Endothelial cell (in vitro differentiated cells): ENCODE results near the gene UTP20. TPM values are rescaled to one million over a fixed set of nuclear protein-coding genes. Genes with fewer than 3 reads are reported as not detected.

Source experiments
- DNase-seq: peaks from one replicate; pipeline ENCODE4 v3.0.0; 2021; ENCODE audit warnings: low spot score
- H3K27ac Mint-ChIP-seq: one replicate; pipeline ENCODE4 v1.8.0; 2021; ENCODE audit warnings: mixed read lengths, inconsistent platforms; ENCODE audit not compliant: unreplicated experiment
- H3K27me3 Mint-ChIP-seq: one replicate; pipeline ENCODE4 v1.8.0; 2021; ENCODE audit warnings: mild to moderate bottlenecking, moderate library complexity, mixed read lengths, inconsistent platforms; ENCODE audit not compliant: unreplicated experiment
- H3K36me3 Mint-ChIP-seq: one replicate; pipeline ENCODE4 v1.8.0; 2021; ENCODE audit warnings: mild to moderate bottlenecking, low read depth, mixed read lengths, inconsistent platforms; ENCODE audit not compliant: unreplicated experiment
- H3K4me1 Mint-ChIP-seq: one replicate; pipeline ENCODE4 v1.8.0; 2021; ENCODE audit warnings: mild to moderate bottlenecking, mixed read lengths, inconsistent platforms; ENCODE audit not compliant: unreplicated experiment
- H3K4me3 Mint-ChIP-seq: one replicate; pipeline ENCODE4 v1.8.0; 2021; ENCODE audit warnings: mild to moderate bottlenecking, mixed read lengths, inconsistent platforms; ENCODE audit not compliant: unreplicated experiment
- H3K9me3 Mint-ChIP-seq: one replicate; pipeline ENCODE4 v1.8.0; 2021; ENCODE audit warnings: mixed read lengths, inconsistent platforms; ENCODE audit not compliant: unreplicated experiment
- total RNA-seq: library from RNA; stranded (reverse); fragmentation: NEBNext Ultra II Directional; extraction: Animal tissue kit (Norgen Biotek cat#: 25700); gene quantifications from one replicate; pipeline ENCODE4 v1.2.1, GENCODE V29; 2021; ENCODE audit not compliant: unreplicated experiment
- TF ChIP-seq, protein P1 (sequence below): fragments of 200-600 bp; sonication (generic); IDR thresholded peaks from one replicate; pipeline ENCODE4 v1.5.0; 2021; ENCODE audit warnings: antibody characterized with exemption; ENCODE audit not compliant: unreplicated experiment

Gene UTP20
- total RNA-seq, 1 donor from 2014 or later: 12.3 TPM

DNA sequence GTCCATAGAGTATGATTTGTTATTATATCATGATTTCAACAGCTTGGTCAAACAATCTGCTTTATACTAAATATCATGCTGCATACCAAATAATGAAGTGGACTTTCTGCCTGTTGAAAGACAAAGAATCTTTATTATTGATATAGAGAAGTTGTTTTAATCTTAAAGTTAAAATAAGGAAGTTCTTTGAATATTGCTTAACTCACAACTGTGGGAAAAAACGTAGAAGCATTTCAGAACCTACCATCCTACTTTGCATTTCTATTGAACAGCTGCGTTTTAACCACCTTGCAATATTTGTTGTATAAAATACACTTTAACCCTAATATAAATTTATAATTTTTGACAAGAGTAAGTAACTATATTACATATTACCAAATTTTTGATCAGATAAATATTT lies 150.6 kb downstream of the UTP20 start:
- DNase-seq: no peak
- TF ChIP-seq, protein P1, sequence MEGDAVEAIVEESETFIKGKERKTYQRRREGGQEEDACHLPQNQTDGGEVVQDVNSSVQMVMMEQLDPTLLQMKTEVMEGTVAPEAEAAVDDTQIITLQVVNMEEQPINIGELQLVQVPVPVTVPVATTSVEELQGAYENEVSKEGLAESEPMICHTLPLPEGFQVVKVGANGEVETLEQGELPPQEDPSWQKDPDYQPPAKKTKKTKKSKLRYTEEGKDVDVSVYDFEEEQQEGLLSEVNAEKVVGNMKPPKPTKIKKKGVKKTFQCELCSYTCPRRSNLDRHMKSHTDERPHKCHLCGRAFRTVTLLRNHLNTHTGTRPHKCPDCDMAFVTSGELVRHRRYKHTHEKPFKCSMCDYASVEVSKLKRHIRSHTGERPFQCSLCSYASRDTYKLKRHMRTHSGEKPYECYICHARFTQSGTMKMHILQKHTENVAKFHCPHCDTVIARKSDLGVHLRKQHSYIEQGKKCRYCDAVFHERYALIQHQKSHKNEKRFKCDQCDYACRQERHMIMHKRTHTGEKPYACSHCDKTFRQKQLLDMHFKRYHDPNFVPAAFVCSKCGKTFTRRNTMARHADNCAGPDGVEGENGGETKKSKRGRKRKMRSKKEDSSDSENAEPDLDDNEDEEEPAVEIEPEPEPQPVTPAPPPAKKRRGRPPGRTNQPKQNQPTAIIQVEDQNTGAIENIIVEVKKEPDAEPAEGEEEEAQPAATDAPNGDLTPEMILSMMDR: no peak
- Mint-ChIP-seq H3K27ac (no peak overlapping the region), H3K36me3 (no peaks in the 10 kb centered on the region), H3K27me3 (no peaks in the 10 kb centered on the region), H3K4me1 (no peaks in the 10 kb centered on the region), H3K9me3 (no peaks in the 10 kb centered on the region), H3K4me3 (no peak overlapping the region)

DNA sequence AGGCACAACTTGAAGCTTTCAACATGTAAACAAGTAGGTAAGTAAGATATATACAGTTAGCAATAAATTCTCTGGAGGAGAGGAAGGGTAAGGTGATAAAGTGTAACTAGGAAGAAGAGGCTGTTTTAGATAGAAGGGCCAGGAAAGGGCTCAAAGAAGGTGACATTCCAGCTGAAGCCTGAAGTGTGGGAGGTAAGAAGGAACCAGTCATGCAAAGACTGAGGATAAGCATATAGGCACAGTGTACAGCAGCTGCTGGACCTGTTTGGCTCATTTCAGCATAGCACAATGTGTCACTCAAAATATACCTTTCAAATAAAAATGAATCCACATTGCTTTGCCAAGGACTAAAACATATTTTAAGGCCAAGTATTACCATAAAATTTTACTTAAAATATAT lies 156.2 kb downstream of the UTP20 start:
- TF ChIP-seq, protein P1: no peak
- Mint-ChIP-seq H3K4me3 (no peak overlapping the region), H3K4me1 (no peaks in the 10 kb centered on the region), H3K27ac (no peak overlapping the region), H3K36me3 (no peaks in the 10 kb centered on the region), H3K27me3 (no peaks in the 10 kb centered on the region), H3K9me3 (no peaks in the 10 kb centered on the region)
- DNase-seq: no peak

Other genes with a start within 250 kb of the UTP20 start
- not detected for gene SLC5A8, start 69.9 kb upstream of the UTP20 start, total RNA-seq
- gene ARL1, start 127.7 kb downstream of the UTP20 start, total RNA-seq: 59.2 TPM
- gene SPIC, start 195.2 kb downstream of the UTP20 start, total RNA-seq: not detected